GM18505 (cell line): Measurements from ENCODE around the gene CPA1.

Experiments used
- ATAC-seq: cut with Tn5 transposase; IDR thresholded peaks from one replicate; pipeline ENCODE4 v1.9.1; 2021; ENCODE audit not compliant: unreplicated experiment
- POLR2A ChIP-seq: IDR thresholded peaks from 4 replicates; pipeline ENCODE4 v1.6.1; 2011; ENCODE audit warnings: borderline replicate concordance; ENCODE audit not compliant: insufficient read depth, insufficient read length; ENCODE audit errors: extremely low read depth

CPA1 gene

GRCh38 chr7:130423501-130424037, 43.3 kb downstream of the CPA1 start:
- TF ChIP-seq POLR2A: no peak
- ATAC-seq: no peak

DNA sequence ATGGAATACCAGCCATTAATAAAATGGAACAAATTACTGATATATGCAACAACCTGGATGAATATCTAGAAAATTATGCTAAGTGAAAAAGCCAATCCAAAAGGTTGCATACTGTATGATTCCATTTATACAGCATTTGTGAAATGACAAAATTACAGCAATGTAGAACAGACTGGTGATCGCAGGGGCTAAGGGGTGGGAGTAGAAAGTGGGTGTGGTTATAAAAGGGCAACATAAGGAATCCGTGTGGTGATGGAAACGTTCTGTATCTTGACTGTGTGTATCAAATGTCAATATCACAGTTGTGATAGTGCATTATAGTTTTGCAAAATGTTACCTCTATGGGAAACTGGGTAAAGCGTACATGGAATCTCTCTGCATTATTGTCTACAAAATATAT, 45.5 kb downstream of the CPA1 start:
- TF ChIP-seq POLR2A: no peak

DNA sequence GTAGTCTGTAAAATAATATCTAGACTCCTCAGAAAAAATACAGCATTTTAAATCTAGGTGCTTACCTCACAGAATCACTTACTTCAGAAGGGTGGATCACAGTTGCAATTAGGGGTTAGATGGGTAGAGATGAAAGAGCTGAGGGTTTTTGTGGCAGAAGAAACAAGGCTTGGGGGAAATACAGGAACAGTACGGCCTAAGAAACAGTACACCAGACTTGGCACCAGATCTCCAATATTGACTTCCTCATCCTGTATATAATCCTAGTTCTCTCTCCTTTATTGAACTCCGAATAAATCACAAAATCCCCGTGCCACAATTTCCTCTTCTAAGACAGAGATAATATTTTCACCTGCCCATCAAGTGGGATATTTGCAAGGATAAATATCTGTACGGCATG, 46.3 kb downstream of the CPA1 start:
- TF ChIP-seq POLR2A: no peak
- no peak for ATAC-seq

More for the DNA sequence above, 45.5 kb downstream of the CPA1 start:
- ATAC-seq: no peak

DNA sequence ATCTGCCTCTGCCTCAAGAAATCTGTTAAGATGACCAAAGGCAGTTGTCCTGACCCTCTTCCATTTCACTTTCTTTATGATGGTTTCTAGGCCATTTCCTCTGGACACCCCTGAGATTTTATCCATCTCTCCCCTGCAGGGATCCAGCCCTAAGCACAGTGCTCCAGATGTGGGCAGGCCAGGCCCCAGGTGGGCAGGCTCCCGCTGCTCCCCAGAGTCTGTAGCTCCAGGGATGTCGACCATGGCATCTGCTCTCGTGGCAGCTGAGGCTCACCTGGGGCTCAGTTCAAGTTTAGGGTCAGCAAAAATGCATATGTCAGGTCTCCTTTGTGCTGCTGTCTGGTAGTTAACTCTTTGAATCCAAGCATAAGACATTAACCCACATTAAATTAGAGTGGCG, 48.7 kb downstream of the CPA1 start:
- no peak for ATAC-seq
- no peak for TF ChIP-seq POLR2A

GRCh38 chr7:130430115-130430514, 49.8 kb downstream of the CPA1 start:
- no peak for TF ChIP-seq POLR2A
- ATAC-seq: no peak

DNA sequence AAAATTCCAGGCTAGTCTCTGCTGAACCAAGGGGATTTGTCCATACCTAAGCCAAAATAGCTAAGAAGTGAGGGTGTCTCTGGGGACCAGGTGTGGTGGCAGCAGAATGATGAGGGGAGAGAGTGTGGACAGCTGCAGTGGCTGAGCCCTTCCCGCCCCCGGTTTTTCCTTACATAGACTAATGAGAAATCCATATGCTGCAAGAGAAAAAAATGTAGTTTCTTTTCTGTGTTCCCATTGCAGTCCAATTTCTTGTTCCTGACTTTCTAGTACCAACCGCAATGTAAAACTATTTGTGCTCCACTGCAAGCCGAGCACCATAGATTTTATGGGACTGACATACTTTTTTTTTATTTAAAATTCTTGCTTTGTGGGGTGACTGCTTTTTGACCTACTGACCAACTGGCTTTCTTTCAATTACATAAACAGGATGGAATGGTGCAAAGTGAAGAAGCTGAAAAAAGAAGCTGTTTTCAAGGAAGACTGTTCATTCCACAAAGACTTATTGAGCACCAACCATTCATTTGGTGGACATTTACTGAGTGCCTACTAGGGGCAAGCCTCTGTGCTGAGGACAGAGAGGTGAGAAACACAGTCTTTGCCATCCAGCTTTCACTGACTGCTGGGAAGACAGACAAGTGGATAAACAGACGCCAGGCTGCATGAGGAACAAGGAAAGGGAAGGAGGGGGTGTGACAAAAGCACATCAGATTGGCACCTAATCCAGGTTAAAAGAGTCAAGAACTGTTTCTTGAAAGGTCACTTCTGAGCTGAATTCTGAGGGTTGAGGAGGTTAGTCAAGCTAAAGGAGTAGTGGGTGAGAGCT, 50.8 kb downstream of the CPA1 start:
- ATAC-seq: no peak
- no peak for TF ChIP-seq POLR2A

GRCh38 chr7:130432886-130433285, 52.6 kb downstream of the CPA1 start:
- TF ChIP-seq POLR2A: no peak
- ATAC-seq: no peak

GRCh38 chr7:130433301-130433700, 53.0 kb downstream of the CPA1 start:
- no peak for TF ChIP-seq POLR2A
- no peak for ATAC-seq

DNA sequence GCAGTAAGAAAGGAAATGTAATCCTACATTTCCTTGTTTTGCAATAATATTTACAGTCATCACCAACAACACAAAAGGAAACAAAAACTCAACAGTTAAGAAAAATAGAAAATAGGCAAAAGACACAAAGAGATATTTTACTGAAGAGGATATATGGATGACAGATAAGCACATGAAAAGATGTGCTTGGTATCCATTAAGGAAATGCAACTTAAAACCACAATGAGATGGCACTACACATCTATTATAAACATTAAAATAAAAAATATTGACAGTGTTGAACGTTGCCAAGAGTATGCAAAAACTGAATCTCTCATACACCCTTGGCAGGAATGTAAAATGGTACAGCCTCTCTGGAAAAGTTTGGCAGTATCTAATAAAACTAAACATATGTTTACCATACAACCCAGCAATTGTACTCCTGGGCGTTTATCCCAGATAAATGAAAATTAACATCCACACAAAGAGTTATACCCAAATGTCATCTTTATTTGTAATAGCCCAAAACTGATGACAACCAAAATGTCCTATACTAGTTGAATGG, 55.1 kb downstream of the CPA1 start:
- no peak for TF ChIP-seq POLR2A
- ATAC-seq: no peak

GRCh38 chr7:130436253-130436652, 56.0 kb downstream of the CPA1 start:
- TF ChIP-seq POLR2A: no peak
- ATAC-seq: no peak
